NB4 (cell line): Measurements from ENCODE around the gene DEFB132.

Experiments used
- POLR2A ChIP-seq: IDR thresholded peaks from 2 replicates; pipeline ENCODE4 v1.6.1; 2011; ENCODE audit warnings: mild to moderate bottlenecking; ENCODE audit not compliant: insufficient read length; ENCODE audit errors: extremely low read depth
- TF ChIP-seq, protein P1 (sequence below): IDR thresholded peaks from one replicate; pipeline ENCODE4 v1.5.1; 2012; ENCODE audit warnings: low read depth, low read length
- TF ChIP-seq, protein P2 (sequence below): IDR thresholded peaks from 2 replicates; pipeline ENCODE4 v1.6.1; 2011; ENCODE audit warnings: low read depth, low read length

- TF ChIP-seq, protein P1, sequence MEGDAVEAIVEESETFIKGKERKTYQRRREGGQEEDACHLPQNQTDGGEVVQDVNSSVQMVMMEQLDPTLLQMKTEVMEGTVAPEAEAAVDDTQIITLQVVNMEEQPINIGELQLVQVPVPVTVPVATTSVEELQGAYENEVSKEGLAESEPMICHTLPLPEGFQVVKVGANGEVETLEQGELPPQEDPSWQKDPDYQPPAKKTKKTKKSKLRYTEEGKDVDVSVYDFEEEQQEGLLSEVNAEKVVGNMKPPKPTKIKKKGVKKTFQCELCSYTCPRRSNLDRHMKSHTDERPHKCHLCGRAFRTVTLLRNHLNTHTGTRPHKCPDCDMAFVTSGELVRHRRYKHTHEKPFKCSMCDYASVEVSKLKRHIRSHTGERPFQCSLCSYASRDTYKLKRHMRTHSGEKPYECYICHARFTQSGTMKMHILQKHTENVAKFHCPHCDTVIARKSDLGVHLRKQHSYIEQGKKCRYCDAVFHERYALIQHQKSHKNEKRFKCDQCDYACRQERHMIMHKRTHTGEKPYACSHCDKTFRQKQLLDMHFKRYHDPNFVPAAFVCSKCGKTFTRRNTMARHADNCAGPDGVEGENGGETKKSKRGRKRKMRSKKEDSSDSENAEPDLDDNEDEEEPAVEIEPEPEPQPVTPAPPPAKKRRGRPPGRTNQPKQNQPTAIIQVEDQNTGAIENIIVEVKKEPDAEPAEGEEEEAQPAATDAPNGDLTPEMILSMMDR = no peak
- no peak for TF ChIP-seq POLR2A
- TF ChIP-seq, protein P2, sequence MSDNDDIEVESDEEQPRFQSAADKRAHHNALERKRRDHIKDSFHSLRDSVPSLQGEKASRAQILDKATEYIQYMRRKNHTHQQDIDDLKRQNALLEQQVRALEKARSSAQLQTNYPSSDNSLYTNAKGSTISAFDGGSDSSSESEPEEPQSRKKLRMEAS = no peak
Observed at GRCh38 chr20:258269-258858, 840 bp downstream of the DEFB132 start.
